GM12878 (cell line): ENCODE data around the gene NOS3. TPM values are rescaled to one million over a fixed set of nuclear protein-coding genes. Genes with fewer than 3 reads are reported as not detected.

Experiments
- CHD2 ChIP-seq: IDR thresholded peaks from 2 replicates; pipeline ENCODE4 v1.6.1; 2011; ENCODE audit warnings: low read depth, low read length, improper control_type of control experiment, borderline replicate concordance
- CREM ChIP-seq: IDR thresholded peaks from 2 replicates; pipeline ENCODE4 v1.6.1; 2014; ENCODE audit warnings: antibody characterized with exemption, low read depth
- EP300 ChIP-seq, 2 experiments: fragments of 150-350 bp in 1 of 2; IDR thresholded peaks; 2 replicates each; pipeline ENCODE4 v1.6.1; 2011 to 2012; ENCODE audit warnings: low read depth in 2 of 2, low read length in 2 of 2, borderline replicate concordance in 1 of 2, improper control_type of control experiment in 1 of 2, inconsistent platforms in 1 of 2; ENCODE audit not compliant: control insufficient read depth in 1 of 2
- ESRRA ChIP-seq: IDR thresholded peaks from 2 replicates; pipeline ENCODE4 v1.6.1; 2012; ENCODE audit warnings: mild to moderate bottlenecking, low read length, improper control_type of control experiment
- FOXK2 ChIP-seq: fragments of 450-650 bp; IDR thresholded peaks from 2 replicates; pipeline ENCODE4 v1.6.1; 2017; ENCODE audit warnings: mild to moderate bottlenecking, moderate library complexity
- IRF4 ChIP-seq: IDR thresholded peaks from 2 replicates; pipeline ENCODE4 v1.6.1; 2011; ENCODE audit warnings: low read depth, low read length
- MTA3 ChIP-seq: IDR thresholded peaks from 2 replicates; pipeline ENCODE4 v1.6.1; 2012; ENCODE audit warnings: low read length, inconsistent platforms, borderline replicate concordance
- PML ChIP-seq: IDR thresholded peaks from 2 replicates; pipeline ENCODE4 v1.6.1; 2012; ENCODE audit warnings: low read length, inconsistent platforms
- POLR2A ChIP-seq: IDR thresholded peaks from 2 replicates; pipeline ENCODE4 v1.6.1; 2011; ENCODE audit warnings: low read depth, mild to moderate bottlenecking, low read length
- SIX5 ChIP-seq: IDR thresholded peaks from 2 replicates; pipeline ENCODE4 v1.6.1; 2011; ENCODE audit warnings: mild to moderate bottlenecking, low read depth, low read length, moderate library complexity; ENCODE audit not compliant: severe bottlenecking
- SMAD5 ChIP-seq: IDR thresholded peaks from 2 replicates; pipeline ENCODE4 v1.6.1; 2016; ENCODE audit warnings: antibody characterized with exemption, low read depth
- SMARCA5 ChIP-seq: fragments of 450-650 bp; IDR thresholded peaks from 2 replicates; pipeline ENCODE4 v1.6.1; 2017; ENCODE audit warnings: mild to moderate bottlenecking
- SREBF2 ChIP-seq: IDR thresholded peaks from 2 replicates; pipeline ENCODE4 v1.6.1; 2012; ENCODE audit warnings: mild to moderate bottlenecking, low read length
- TARDBP ChIP-seq: IDR thresholded peaks from 2 replicates; pipeline ENCODE4 v1.6.1; 2016; ENCODE audit warnings: borderline replicate concordance
- ZNF622 ChIP-seq: fragments of 450-650 bp; IDR thresholded peaks from 2 replicates; pipeline ENCODE4 v1.6.1; 2017; ENCODE audit warnings: mild to moderate bottlenecking, inconsistent platforms
- polyA plus RNA-seq, 11 experiments: library from polyadenylated mRNA; depleted of rRNA in 4 of 11; unstranded in 6 of 11; stranded (reverse) in 5 of 11; fragments of >200 nt; fragmentation: Nextera tagmentation in 4 of 11; fragmentation: Illumina TruSeq in 1 of 11; extraction: Ambion mirVana in 4 of 11; extraction: Trizol in 1 of 11; gene quantifications; 1 replicate in 1 of 11; 2 replicates in 10 of 11; pipeline versions ENCODE4 v1.2.1 to v1.2.3, GENCODE V29; 2011 to 2016; ENCODE audit warnings: inconsistent platforms in 2 of 11, missing spikeins in 2 of 11, low read depth in 1 of 11
- total RNA-seq, 4 experiments: library from RNA; depleted of rRNA in 3 of 4; stranded (reverse); fragments of >200 nt in 3 of 4; fragmentation: Illumina TruSeq in 1 of 4; extraction: Trizol in 1 of 4; gene quantifications; 2 replicates each; pipeline versions ENCODE4 v1.2.1 to v1.2.3, GENCODE V29; 2013 to 2021
- TF ChIP-seq, protein P1 (sequence below): IDR thresholded peaks from 2 replicates; pipeline ENCODE4 v1.6.1; 2011; ENCODE audit warnings: mild to moderate bottlenecking, low read depth, low read length, moderate library complexity; ENCODE audit not compliant: insufficient replicate concordance
- TF ChIP-seq, protein P2 (sequence below): fragments of 450-650 bp; IDR thresholded peaks from 2 replicates; pipeline ENCODE4 v1.6.1; 2017; ENCODE audit warnings: mild to moderate bottlenecking, moderate library complexity
- TF ChIP-seq, protein P3 (sequence below): IDR thresholded peaks from 2 replicates; pipeline ENCODE4 v1.6.1; 2012; ENCODE audit warnings: low read length, inconsistent platforms
- TF ChIP-seq, protein P4 (sequence below): fragments of 450-650 bp; conservative IDR thresholded peaks from 2 replicates; pipeline ENCODE4 v1.6.1; 2017; ENCODE audit warnings: mild to moderate bottlenecking, moderate library complexity
- TF ChIP-seq, protein P5 (sequence below): IDR thresholded peaks from 2 replicates; pipeline ENCODE4 v1.6.1; 2011; ENCODE audit warnings: low read depth, mild to moderate bottlenecking, low read length, moderate library complexity, borderline replicate concordance; ENCODE audit errors: extremely low read depth

NOS3 gene
- total and polyA plus RNA-seq, 10 of the 15 experiments (the other 5 are each of a cell fraction or from before 2014, with no cell fraction given), result 0.06 to 0.92 (median 0.30) TPM; not detected in 3

DNA sequence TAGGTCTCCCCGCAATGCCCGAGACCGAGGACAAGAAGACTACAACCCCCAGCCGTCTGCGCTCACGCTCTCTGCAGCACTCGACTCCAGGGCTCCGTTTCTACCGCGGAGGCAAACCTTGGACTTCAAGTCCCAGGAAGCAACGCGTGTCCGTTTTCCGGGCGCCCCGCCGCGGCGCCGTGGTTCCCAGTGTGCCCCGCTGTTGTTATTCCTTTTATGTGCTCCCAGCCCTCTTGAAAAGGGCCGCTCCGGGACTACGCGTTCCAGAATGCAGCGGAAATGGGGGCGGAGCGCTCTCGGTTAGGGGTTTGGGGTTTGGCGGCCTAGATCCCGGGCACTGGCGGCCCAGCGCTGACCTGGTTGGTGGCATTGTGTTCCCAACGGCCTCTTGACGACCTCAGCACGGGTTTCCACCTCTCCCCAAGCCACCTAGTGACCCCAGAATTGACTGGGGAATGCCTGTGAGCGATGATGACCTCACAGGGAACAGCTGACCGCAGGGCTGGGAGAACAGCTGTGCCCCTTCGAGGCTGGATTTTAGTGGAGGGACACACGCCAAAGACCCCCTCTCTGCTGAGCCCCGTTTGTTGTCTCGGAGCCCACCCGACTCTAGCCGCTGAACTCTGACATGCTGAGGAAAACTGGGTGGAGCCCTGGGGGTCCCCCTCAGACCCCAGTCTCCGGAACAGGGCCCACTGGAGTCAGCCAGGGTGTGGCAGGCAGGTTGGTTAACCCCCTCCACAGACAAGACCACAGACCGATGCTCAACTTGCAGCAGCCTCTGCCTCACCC, 67.4 kb downstream of the NOS3 start (continued):
- TF ChIP-seq ESRRA, result no peak
- TF ChIP-seq, protein P1, sequence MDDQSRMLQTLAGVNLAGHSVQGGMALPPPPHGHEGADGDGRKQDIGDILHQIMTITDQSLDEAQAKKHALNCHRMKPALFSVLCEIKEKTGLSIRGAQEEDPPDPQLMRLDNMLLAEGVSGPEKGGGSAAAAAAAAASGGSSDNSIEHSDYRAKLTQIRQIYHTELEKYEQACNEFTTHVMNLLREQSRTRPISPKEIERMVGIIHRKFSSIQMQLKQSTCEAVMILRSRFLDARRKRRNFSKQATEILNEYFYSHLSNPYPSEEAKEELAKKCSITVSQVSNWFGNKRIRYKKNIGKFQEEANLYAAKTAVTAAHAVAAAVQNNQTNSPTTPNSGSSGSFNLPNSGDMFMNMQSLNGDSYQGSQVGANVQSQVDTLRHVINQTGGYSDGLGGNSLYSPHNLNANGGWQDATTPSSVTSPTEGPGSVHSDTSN, result no peak
- TF ChIP-seq MTA3, result no peak
- TF ChIP-seq, protein P2, sequence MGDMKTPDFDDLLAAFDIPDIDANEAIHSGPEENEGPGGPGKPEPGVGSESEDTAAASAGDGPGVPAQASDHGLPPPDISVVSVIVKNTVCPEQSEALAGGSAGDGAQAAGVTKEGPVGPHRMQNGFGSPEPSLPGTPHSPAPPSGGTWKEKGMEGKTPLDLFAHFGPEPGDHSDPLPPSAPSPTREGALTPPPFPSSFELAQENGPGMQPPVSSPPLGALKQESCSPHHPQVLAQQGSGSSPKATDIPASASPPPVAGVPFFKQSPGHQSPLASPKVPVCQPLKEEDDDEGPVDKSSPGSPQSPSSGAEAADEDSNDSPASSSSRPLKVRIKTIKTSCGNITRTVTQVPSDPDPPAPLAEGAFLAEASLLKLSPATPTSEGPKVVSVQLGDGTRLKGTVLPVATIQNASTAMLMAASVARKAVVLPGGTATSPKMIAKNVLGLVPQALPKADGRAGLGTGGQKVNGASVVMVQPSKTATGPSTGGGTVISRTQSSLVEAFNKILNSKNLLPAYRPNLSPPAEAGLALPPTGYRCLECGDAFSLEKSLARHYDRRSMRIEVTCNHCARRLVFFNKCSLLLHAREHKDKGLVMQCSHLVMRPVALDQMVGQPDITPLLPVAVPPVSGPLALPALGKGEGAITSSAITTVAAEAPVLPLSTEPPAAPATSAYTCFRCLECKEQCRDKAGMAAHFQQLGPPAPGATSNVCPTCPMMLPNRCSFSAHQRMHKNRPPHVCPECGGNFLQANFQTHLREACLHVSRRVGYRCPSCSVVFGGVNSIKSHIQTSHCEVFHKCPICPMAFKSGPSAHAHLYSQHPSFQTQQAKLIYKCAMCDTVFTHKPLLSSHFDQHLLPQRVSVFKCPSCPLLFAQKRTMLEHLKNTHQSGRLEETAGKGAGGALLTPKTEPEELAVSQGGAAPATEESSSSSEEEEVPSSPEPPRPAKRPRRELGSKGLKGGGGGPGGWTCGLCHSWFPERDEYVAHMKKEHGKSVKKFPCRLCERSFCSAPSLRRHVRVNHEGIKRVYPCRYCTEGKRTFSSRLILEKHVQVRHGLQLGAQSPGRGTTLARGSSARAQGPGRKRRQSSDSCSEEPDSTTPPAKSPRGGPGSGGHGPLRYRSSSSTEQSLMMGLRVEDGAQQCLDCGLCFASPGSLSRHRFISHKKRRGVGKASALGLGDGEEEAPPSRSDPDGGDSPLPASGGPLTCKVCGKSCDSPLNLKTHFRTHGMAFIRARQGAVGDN, result no peak
- TF ChIP-seq CREM, result peak; percentile 94
- no peak for TF ChIP-seq SMARCA5
- TF ChIP-seq EP300 (IDR thresholded peaks at IDR 0.05; ENCODE audit: borderline replicate concordance in 1 of 2, control insufficient read depth in 1 of 2, low read depth in 2 of 2, low read length in 2 of 2), result peak in 1 of 2 experiments; percentile 8; a peak in 1 of 4 replicates
- TF ChIP-seq SIX5, result peak; percentile 96
- no peak for TF ChIP-seq PML
- no peak for TF ChIP-seq SMAD5
- TF ChIP-seq, protein P3, sequence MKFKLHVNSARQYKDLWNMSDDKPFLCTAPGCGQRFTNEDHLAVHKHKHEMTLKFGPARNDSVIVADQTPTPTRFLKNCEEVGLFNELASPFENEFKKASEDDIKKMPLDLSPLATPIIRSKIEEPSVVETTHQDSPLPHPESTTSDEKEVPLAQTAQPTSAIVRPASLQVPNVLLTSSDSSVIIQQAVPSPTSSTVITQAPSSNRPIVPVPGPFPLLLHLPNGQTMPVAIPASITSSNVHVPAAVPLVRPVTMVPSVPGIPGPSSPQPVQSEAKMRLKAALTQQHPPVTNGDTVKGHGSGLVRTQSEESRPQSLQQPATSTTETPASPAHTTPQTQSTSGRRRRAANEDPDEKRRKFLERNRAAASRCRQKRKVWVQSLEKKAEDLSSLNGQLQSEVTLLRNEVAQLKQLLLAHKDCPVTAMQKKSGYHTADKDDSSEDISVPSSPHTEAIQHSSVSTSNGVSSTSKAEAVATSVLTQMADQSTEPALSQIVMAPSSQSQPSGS, result no peak
- peak; percentile 73 for TF ChIP-seq POLR2A
- TF ChIP-seq, protein P4, sequence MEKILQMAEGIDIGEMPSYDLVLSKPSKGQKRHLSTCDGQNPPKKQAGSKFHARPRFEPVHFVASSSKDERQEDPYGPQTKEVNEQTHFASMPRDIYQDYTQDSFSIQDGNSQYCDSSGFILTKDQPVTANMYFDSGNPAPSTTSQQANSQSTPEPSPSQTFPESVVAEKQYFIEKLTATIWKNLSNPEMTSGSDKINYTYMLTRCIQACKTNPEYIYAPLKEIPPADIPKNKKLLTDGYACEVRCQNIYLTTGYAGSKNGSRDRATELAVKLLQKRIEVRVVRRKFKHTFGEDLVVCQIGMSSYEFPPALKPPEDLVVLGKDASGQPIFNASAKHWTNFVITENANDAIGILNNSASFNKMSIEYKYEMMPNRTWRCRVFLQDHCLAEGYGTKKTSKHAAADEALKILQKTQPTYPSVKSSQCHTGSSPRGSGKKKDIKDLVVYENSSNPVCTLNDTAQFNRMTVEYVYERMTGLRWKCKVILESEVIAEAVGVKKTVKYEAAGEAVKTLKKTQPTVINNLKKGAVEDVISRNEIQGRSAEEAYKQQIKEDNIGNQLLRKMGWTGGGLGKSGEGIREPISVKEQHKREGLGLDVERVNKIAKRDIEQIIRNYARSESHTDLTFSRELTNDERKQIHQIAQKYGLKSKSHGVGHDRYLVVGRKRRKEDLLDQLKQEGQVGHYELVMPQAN, result 0 out of 2 replicates have a peak, but pooled peaks have one; percentile 40
- TF ChIP-seq, protein P5, sequence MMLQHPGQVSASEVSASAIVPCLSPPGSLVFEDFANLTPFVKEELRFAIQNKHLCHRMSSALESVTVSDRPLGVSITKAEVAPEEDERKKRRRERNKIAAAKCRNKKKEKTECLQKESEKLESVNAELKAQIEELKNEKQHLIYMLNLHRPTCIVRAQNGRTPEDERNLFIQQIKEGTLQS, result no peak
- TF ChIP-seq TARDBP, result peak; percentile 63; the same call in 1 of the 2 replicates
- no peak for TF ChIP-seq IRF4
- no peak for TF ChIP-seq SREBF2
- peak; percentile 66; the same call in 1 of the 2 replicates for TF ChIP-seq FOXK2
- peak; percentile 73 for TF ChIP-seq CHD2
- no peak for TF ChIP-seq ZNF622
